ENCODE data around the gene CROCC2.

GRCh38 chr2:240886678-240887609 is 19.2 kb upstream of the CROCC2 start:
- TF ChIP-seq SPI1 (IDR thresholded peaks at IDR 0.05; ENCODE audit: borderline replicate concordance, low read depth) = no peak
- TF ChIP-seq, protein P1, sequence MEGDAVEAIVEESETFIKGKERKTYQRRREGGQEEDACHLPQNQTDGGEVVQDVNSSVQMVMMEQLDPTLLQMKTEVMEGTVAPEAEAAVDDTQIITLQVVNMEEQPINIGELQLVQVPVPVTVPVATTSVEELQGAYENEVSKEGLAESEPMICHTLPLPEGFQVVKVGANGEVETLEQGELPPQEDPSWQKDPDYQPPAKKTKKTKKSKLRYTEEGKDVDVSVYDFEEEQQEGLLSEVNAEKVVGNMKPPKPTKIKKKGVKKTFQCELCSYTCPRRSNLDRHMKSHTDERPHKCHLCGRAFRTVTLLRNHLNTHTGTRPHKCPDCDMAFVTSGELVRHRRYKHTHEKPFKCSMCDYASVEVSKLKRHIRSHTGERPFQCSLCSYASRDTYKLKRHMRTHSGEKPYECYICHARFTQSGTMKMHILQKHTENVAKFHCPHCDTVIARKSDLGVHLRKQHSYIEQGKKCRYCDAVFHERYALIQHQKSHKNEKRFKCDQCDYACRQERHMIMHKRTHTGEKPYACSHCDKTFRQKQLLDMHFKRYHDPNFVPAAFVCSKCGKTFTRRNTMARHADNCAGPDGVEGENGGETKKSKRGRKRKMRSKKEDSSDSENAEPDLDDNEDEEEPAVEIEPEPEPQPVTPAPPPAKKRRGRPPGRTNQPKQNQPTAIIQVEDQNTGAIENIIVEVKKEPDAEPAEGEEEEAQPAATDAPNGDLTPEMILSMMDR (IDR thresholded peaks at IDR 0.05; ENCODE audit: insufficient read depth, low read length) = no peak
- no peak for TF ChIP-seq POLR2AphosphoS5 (IDR thresholded peaks at IDR 0.05; ENCODE audit: low read depth)

Data from HL-60 (cell line).